Measurements from ENCODE around the gene APOM. TPM values are rescaled to one million over a fixed set of nuclear protein-coding genes. Genes with fewer than 3 reads are reported as not detected.

Gene APOM
- total RNA-seq, 1 experiment from 2014 or later: 0.91 TPM

GRCh38 chr6:31631209-31631608 is 24.5 kb upstream of the APOM start:
- DNase-seq (ENCODE audit: low spot score): no peak

DNA sequence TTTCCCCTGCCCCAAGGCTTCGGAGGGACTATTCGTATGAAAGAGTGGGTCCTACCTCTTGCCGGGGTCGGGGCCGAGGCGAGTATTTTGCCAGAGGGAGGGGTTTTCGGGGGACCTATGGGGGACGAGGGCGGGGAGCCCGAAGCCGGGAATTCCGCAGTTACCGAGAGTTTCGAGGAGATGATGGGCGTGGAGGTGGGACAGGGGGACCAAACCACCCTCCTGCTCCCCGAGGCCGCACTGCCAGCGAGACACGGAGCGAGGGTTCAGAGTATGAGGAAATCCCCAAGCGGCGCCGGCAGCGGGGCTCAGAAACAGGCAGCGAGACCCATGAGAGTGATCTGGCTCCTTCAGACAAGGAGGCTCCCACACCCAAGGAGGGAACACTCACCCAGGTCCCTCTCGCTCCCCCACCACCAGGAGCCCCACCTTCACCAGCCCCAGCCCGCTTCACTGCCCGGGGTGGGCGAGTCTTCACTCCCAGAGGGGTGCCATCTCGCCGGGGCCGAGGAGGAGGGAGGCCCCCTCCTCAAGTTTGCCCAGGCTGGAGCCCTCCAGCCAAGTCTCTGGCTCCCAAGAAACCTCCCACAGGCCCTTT is 23.9 kb upstream of the APOM start:
- no peak for DNase-seq (ENCODE audit: low spot score)

- no peak for DNase-seq (ENCODE audit: low spot score)
These were observed 23.3 kb upstream of the APOM start for GRCh38 chr6:31632279-31632946.

GRCh38 chr6:31633447-31633846 is 22.2 kb upstream of the APOM start:
- no peak for DNase-seq (ENCODE audit: low spot score)

- DNase-seq (ENCODE audit: low spot score): no peak
These were observed 21.6 kb upstream of the APOM start for GRCh38 chr6:31634131-31634530.

GRCh38 chr6:31634969-31635575 is 20.6 kb upstream of the APOM start:
- no peak for DNase-seq (ENCODE audit: low spot score)

DNA sequence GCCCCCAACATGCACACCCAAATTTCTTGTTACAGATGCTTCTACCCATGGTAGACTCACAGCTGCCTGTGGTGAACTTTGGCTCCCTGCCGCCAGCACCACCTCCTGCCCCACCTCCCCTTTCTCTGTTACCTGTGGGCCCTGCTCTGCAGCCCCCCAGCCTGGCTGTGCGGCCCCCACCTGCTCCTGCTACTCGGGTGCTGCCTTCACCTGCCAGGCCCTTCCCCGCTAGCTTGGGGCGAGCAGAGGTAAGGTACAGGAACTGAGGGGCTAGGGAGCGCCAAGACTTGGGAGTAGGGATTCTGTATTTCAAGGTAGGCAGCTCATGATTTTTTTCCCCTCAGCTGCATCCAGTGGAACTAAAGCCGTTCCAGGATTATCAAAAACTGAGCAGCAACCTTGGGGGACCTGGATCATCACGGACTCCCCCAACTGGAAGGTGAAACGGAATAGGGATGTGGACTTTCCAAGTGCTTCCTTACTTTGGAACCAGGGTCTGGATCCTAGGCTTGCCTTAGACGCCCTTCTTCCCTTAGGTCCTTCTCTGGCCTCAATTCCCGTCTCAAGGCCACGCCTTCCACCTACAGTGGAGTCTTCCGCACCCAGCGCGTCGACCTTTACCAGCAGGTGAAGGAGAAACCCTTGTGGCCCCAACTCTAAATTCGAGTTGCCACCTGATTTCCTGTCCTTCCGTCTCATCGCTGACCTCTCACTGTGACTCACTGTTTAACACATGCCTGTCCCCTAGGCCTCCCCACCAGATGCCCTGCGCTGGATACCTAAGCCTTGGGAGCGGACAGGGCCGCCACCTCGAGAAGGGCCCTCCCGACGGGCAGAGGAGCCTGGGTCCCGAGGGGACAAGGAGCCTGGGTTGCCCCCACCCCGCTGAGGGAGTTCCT is 18.7 kb upstream of the APOM start:
- DNase-seq (ENCODE audit: low spot score): no peak

DNA sequence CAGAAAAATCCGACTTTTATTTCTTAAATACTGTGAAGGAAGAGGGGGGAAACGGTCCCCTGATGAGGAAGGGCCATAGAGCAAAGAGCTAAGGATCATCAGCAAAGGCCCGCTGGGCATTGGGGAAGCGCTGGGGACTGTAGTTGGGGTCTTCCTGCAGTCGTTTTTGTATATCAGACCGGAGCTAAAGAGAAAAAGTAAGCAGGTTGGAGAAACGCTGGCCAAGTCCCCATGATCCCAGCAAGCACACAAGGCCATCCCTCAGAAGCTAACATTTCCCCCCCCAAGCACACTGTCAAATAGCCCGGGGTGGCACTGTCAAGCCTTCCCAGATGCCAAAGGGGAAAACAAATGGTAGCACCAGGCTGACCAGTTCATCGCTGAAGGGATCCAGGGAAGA is 16.7 kb upstream of the APOM start:
- DNase-seq (ENCODE audit: low spot score): no peak

- DNase-seq (ENCODE audit: low spot score): no peak
These were observed 16.2 kb upstream of the APOM start for GRCh38 chr6:31639449-31639861.

- DNase-seq (ENCODE audit: low spot score): no peak
These were observed 15.1 kb upstream of the APOM start for GRCh38 chr6:31640612-31641011.

GRCh38 chr6:31641370-31641769 is 14.3 kb upstream of the APOM start:
- DNase-seq (ENCODE audit: low spot score): no peak

DNA sequence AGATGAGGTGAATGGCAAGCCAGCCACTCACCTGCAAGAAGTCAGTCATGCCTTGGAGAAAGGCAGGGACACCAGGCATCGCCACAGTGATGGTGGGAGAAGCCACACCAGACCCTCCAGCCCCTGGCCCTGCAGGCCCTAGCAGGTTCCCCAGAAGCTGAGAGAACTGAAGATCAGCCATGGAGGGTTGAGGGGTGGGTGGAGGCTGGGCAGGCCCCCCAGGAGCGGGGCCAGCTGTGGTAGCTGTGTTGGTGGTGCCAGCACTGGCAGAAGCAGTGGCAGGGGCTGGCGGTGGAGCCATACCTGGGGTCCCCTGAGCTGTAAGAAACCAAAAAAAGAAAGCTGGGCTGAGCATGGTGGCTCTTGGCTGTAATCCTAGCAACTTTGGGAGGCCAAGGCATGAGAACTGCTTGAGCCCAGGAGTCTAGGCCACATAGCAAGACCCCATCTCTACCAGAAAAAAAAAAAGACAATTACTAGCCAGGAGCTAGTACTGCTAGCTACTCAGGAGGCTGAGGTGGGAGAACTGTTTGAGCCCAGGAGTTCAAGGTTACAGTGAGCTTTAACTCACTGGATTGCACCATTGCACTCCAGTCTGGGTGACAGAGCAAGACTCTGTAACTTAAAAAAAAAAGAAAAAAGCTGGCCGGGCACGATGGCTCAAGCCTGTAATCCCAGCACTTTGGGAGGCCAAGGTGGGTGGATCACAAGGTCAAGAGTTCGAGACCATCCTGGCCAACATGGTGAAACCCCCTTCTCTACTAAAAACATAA is 12.7 kb upstream of the APOM start:
- no peak for DNase-seq (ENCODE audit: low spot score)

DNA sequence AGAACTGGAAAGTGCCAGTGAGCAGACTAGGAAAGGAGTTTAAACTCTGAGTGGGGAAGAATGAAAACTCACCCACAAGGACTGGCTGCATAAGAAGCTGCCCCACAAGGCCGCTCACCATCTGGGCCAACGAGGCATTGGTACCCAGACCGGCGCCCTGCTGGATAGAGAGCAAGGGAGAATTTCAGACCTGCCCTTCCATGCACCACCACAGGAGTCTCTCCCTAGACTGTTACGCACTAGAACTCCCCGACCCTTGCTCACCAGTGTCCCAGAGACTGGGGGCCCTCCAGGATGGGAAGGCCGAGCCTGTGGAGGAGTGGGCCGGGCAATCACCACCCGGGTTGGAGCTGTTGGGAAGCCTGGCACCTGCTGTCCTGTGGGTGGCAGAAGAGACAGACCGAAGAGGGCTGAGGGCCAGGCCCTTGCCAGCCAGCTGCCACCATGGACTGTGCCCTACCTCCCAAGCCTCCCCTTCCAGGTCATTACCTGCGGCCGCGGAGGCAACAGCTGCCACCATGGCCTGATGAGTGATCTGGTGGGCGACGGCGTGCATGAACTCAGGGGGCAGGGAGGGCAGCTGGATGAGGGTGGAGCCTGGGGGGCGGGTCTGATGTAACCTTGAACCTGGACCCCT is 11.8 kb upstream of the APOM start:
- DNase-seq (ENCODE audit: low spot score): no peak

DNA sequence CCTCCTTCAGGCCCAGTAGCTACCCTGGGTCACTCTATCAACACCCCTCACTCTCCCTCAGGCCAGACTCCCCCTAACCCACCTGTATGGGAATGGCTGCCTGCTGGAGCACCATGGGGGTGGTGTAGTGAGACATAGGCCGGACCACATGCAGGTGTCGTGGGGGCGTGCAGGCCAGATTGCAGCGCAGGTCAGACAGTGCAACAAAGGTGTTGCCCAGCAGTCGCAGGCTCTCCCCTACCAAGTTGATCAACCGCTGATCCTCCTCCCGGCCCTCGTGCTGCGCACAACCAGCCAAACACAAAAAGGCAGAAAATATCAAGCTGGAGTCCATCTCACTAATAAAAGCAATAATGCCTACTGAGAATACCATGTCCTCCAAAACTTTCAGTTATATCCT is 10.4 kb upstream of the APOM start:
- DNase-seq (ENCODE audit: low spot score): no peak

DNA sequence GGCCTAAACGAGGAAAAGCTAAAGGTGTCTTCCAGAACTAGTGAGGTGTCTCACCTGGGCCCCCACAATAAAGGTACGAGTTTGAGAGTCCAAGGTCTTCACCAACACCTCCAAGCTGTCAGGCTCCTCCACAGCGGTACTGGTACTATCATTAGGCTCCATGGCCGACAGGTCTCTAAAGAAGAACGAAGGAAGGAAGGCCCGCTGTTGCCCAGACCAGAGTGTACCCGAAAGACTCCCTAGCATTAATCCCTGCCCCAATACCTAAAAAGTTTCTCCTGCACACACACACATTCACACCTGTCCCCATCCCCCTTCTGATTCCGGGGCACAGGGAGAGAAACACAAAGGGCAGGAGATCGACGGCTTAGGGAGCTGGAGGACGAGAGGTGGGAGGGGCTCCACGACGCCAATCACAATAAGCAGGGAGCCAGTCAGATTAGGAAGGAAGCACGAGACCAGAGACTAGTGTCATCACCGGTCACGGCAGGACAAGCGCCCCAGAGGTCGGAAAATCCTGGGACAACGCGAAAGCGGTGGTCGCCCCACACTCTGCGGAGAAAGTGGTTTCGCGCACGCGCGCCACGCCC is 4.0 kb upstream of the APOM start:
- DNase-seq (ENCODE audit: low spot score): peak; percentile 78

- DNase-seq (ENCODE audit: low spot score): peak; percentile 88
These were observed 2.6 kb upstream of the APOM start for GRCh38 chr6:31652925-31653724.

GRCh38 chr6:31654574-31655348 is 933 bp upstream of the APOM start:
- DNase-seq (ENCODE audit: low spot score): no peak

DNA sequence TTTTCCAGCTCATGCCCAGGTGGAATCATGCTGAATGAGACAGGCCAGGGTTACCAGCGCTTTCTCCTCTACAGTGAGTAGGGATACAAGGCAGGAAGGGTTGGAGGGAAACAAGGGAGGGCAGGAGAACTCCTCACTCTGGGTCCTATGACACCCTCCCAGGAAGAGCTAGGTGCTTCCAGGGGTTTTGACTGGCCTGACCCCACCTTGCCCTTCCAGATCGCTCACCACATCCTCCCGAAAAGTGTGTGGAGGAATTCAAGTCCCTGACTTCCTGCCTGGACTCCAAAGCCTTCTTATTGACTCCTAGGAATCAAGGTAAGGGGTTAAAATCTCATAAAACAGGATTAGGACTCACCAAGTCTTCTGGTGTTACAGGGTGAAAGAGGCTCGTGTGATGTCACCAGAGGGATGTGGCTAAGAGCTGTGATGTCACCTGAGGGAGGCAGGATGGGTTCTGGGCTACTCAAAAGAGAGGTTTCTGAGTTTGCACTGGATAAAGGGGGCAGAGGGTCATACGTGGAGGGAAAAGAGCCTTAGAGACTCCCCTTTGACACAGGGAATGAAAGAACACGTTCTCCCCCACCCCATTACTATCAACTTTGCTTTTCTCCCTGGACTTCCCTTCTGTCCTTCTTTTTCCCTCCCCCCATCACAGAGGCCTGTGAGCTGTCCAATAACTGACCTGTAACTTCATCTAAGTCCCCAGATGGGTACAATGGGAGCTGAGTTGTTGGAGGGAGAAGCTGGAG is 1.9 kb downstream of the APOM start:
- no peak for DNase-seq (ENCODE audit: low spot score)

All from H4 (cell line).